Ramos (cell line): Measurements from ENCODE around the gene TBC1D14.
"Not testable (repeated sequence)": the region's sequence is repeated elsewhere in the genome, so short reads cannot be mapped to it uniquely, and the experiment has no call there.

Experiments
- in situ Hi-C: fragments of 300-500 bp; cut with MboI; formaldehyde crosslinking; loops from one replicate; pipeline ENCODE4 v1.14.3; 2022; ENCODE audit warnings: low sequenced_read_pairs; ENCODE audit not compliant: unreplicated experiment

The TBC1D14 gene

DNA sequence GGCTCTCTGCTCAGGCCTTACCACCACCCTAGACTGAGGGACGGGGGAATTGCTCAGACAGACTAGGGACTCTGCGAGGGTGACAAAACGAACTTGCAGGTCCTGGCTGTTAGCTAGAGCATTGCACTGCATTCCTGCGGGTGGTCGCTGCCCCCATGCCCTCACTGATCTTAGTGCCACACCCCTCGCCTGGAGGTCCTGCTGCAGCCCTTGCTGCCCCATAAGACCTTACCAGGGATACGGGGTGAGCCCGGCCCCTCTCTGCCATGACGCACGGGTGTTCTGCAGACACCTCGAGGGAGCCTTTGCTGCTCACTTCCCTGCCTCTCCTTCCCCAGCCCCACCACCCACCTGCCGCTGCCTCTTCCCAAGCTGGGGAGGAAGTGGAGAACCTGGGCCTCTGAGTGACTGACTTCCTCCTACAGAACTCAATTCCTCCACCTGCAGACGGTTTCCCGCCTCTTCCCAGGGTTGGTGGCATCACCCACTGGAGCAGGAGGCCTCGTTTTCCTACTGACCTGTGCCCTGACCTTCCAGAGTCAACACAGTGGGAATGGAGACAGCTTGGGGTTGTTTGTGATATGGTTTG is 19.8 kb upstream of the TBC1D14 start:
- in situ Hi-C loops: no loop called here

DNA sequence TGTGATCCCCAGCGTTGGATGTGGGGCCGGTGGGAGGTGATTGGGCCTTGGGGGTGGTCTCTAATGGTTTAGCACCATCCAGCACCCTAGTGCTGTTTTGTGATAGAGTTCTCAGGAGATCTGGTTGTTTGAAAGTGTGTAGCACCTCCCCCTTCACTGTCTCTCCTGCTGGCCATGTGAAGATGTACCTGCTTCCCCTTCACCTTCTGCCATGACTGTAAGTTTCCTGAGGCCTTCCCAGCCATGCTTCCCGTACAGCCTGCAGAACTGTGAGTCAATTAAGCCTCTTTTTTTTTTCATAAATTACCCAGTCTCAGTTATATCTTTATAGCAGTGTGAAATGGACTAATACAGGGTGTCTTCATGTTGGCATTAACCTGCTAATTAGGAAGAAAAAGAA is 19.3 kb upstream of the TBC1D14 start:
- in situ Hi-C loops: no loop called here

DNA sequence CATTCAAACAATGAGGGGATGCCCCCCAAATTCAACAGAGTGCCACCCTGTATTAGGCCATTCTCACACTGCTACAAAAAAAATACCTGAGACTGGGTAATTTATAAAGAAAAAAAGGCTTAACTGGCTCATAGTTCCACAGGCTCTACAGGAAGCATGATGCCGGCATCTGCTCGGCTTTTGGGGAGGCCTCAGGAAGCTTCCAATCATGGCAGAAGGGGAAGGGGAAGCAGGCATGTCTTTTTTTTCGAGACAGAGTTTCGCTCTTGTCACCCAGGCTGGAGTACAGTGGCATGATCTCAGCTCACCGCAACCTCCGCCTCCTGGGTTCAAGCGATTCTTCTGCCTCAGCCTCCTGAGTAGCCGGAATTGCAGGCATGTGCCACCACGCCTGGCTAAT is 18.7 kb upstream of the TBC1D14 start:
- in situ Hi-C loops: not testable (repeated sequence)

DNA sequence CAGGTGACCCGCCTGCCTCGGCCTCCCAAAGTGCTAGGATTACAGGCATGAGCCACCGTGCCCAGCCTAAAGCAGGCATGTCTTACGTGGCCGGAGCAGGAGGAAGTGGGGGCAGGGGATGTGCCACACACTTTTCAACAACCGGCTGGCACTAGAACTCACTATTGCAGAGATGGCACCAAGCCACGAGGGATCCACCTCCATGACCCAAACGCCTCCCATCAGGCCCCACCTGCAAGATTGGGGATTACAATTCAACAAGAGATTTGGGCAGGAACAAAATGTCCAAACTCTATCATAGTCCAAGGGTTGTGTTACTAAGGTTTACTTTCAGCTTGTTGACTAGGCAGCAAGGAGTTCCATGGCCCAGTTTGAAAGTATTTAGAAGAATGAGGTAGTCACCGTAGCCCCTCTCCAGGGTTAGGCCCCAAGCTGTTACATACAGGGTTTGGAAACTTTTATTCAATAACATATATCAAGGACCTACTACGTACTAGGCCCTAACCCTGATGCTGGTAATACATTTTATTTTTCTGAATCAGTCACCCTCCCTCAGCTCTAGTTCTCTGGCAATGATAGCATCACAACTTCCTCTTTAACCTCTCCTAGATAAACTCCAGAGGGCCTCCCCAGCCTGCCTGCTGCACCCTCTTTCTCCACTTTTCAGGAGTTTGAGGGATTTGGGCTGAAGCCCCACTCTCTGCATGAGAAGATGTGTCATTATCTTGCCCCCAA is 18.0 kb upstream of the TBC1D14 start:
- in situ Hi-C loops: no loop called here

DNA sequence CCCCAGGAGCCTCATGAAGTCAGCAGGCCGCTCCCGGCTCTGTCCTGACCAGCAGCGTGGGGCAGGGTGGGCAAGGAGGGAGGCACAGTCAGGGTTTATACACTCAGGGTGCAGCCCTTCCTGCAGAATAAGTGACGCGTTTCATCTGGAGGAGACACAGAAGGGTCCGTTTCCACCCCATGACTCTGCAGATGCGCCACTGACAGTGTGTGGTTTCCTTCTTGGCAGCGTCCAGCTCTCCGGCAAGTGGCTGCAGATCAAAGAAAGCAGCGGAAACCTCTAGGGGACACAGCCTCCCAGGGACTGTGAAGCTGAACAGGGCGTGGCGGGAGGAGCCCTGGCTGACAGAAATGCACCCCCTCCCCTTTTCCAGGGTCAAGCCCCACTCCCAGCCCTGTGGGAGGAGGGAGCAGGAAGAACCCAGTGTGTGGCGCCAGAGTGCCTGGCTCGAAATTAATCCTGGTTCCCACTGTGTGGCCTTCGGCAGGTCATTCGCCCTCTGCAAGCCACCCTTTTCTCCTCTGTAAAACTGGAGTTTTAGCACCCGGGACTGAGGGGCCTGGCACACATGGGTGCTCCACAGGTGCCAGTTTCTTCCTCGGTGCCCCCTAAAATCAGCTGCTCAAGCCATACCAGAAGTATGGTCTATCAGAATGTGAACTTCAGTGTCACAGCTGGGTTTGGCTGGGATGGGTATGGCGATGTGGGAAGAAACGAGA is 17.3 kb upstream of the TBC1D14 start:
- in situ Hi-C loops: no loop called here

DNA sequence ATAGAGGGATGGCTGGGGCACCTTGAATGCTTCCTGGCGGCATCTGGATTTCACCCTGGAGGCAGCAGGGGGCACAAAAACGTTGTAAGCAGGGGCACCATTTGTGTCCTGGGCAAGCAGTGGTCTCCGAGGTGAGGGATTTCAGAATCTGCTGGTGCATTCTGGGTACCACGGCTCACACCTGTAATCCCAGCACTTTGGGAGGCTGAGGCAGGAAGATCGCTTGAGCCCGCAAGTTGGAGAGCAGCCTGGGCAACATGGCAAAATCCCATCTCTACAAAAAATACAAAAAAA is 16.8 kb upstream of the TBC1D14 start:
- in situ Hi-C loops: no loop called here

DNA sequence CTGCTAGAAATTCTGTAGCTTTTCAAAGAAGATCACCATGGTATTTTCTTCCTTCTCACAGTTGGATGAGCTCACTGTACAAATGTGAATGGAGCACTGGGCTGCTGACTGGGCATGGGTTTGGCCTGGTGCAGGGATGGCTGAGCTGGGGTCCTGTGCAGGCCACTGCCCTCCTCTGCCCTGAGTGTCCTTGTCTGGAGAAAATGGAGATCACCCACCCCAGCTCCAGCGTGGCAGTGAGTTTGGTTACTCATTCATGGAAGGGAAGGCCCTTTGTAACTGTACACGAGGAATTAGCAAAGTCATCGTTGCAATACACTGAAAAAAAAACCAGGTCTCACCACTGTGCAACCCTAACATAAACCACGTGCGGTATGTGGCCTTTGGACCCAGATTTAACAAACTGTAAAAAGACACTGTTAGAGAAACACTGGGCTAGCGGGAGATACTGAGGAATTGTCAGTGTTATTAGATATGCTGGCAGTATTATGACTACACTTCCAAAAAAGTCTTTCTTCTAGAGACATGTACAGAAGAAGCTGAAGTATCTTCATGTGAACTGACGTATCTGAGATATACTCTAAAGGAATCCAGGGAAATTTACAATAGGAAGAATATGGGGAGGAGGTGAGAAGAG is 16.1 kb upstream of the TBC1D14 start:
- in situ Hi-C loops: no loop called here

DNA sequence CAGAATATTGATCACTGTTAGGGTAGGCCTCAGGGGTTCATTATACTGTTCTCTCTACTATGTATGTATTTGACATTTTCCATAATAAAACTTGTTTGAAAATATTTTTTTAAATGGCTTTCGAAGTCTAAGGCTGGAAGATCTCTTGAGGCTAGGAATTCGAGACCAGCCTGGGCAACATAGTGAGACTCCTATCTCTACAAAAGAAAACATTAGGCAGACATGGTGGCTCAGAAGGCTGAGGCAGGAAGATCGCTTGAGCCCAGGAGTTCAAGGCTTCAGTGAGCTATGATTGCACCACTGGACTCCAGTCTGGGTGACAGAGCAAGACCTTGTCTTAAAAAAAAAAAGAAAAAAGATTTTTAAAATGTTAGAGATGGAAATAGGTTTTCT is 15.5 kb upstream of the TBC1D14 start:
- in situ Hi-C loops: no loop called here

DNA sequence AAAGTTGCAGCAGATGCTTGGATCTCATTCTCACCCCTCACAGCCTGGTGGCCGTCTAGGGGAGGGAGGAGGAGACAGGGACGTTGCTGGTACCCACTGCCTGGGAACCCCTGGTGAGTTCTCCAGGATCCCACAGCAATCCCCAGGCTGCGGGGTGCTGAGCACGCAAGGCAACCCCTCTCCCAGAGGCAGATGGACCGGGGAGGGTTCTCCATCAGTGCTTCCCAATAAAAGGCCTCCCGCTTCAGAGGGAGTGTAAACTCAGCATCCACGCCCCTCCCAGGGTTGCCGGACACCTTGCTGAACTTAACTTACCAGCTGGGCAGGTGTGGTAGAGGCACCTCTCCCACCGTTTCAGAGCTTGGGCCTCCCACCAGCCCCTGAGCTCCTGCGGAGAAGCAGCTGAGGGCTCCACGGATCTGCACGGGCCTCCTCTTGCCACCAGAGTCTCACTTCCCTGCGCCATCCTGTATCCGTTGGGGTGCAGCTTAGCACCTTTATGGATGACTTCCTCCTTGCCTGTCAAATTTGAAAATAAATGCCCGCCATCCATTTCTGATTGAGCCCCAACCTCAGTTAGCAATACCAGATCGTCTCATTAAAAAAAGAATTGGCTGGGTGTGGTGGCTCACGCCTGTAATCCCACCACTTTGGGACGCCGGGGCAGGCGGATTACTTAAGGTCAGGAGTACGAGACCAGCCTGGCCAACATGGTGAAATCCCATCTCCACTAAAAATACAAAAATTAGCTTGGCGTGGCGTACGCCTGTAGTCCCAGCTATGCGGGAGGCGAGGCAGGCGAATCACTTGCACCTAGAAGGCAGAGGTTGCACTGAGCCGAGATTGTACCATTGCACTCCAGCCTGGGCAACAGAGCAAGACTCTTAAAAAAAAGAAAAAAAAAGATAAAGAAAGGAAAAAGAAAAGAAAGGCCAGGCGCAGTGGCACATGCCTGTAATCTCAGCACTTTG is 14.8 kb upstream of the TBC1D14 start:
- in situ Hi-C loops: no loop called here

DNA sequence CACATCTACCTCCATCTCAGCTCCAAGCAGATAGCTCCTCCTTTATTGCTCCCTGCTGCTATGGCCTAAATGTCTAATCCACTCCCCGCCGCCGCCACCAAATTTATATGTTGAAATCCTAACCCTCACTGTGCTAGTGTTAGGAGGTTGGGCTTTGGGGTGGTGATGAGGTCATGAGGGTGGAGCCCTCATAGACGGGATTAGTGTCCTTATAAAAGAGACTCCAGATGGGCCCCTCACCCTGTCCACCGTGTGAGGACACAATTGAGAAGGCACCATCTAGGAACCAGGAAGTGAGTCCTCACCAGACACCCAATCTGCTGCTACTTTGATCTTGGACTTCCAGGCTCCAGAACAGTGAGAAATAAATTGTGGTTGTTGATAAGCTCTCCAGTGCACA is 13.6 kb upstream of the TBC1D14 start:
- in situ Hi-C loops: no loop called here

DNA sequence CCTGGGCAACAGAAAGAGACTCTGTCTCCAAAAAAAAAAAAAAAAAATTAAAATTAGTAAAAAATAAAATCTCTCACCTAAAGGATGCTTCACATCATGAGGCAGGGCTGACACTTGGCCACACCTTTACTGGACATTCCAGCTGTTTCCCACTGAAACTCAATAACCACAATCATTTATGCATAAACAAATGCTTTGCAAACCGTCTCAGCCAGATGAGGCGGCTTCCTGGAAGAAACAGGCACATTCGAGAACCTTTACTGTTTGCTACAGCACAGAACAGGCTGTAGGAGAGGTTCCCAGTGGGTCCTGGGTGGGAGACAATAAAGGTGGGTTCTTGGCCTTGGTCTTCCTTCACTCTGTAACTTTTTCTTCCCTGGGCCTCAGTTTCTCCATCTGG is 10.9 kb upstream of the TBC1D14 start:
- in situ Hi-C loops: no loop called here

DNA sequence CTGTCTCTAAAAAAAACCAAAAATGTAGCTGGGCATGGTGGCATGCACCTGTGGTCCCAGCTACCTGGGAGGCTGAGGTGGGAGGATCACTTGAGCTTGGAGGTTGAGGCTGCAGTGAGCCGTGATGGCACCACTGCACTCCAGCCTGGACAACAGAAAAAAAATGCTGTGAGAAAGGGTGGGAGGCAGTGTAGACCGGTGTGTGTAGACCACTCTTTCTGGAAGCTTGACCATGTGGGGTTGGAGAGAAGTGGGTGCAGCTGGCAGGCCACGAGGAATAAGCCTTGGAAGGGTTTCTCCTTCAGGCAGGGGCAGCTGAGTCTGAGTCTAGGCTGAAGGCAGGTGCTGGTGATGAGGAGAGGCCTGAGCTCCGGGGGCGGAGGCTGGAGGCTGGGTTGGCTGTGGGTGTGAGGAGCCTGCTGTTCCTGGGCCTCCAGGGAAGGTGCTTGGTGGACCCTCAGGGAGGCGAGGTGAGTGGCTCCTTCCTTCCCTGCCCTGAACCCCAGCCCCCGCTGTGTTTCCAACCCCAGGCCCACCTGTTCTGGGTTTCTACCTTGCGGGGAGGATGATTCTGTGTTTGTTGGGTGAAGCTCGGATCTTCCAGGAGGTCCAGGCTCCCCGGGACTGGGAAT is 9.3 kb upstream of the TBC1D14 start:
- in situ Hi-C loops: loop anchor here (5.0 kb wide), 1 partner anchor 172 kb away; no protein-coding TSS in a partner anchor

DNA sequence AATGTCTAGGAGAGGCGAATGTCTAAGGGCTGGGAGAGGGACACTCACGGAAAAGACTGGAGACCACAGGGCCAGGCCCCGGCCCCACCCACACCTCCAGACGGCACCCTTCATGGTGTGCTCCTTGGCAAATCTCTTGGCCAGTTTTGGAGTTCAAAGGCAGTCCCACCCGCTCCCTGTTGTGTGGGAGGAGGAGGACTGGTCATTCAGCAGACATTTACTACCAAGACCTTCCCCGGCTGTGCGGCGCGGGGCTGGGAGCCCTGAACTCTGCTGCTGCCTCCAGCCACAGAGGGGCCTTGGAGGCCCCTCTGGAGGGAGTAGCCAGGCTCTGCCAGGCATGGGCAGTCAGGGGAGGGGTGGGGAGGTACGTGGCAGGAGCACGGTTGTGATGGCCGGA is 8.7 kb upstream of the TBC1D14 start:
- in situ Hi-C loops: loop anchor here (5.0 kb wide), 1 partner anchor 171 kb away; no protein-coding TSS in a partner anchor

DNA sequence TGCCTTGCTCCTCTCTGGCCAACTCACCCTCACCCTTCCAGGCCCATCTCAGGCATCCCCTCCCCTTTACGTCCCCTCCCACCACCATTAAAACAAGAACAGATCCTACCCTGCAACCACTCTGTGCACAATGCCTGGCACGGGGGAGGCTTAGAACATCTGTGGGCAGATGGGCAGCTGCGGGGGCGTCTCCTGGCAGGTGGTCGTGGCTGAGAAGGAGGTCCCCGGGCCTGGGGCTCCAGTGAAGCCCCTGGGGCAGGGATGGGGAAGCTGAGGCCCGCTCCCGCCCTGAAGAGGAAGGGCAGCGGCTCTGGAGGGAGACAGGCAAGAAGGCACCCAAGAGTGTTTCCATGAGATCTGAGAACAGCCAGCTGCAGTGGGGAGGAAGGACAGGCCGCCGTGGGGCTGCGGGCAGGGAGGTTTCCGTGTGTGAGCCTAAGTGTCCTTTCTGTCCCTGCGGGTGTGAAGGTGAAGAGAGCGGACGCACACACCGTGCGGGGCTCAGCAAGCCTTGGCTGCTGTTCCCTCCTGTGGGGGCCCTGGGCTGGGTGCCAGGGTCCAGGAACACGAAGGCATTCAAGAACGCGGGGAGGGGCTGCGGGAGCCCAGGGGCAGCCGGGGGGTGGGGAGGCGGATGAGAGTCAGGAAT is 7.8 kb upstream of the TBC1D14 start:
- in situ Hi-C loops: loop anchor here (5.0 kb wide), 1 partner anchor 171 kb away; no protein-coding TSS in a partner anchor

DNA sequence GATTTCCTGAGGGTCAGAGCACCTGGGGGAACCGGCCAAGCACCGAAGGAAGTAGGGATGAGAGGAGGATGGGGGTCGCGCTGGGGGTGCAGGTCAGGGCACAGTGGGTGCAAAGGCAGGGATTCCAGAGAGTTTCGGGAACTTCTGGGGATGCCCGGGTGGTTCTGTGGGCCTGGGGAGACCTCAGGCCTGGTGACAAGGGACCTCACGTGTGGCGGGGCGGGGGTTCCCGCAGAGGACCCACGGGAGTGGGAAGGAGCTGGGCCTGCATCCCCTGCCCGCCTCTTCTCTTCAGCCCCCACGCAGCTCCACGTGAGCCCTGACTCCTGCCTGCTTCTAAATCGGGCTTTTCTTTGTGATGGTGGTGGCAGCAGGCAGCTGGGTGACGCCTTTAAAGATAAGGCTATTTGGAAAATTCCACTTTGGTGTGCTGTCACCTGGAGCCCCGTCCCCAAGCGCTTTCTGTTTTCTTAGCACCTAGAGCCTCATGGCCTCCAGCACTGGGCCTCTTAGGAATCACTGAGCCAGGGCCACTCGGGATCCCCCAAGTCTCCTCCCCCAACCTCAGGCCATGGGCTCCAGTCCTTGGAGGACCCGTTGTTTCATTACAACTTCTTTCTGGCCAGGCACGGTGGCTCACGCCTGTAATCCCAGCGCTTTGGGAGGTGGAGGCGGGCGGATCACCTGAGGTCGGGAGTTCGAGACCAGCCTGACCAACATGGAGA is 7.1 kb upstream of the TBC1D14 start:
- in situ Hi-C loops: loop anchor here (5.0 kb wide), 1 partner anchor 170 kb away; no protein-coding TSS in a partner anchor

DNA sequence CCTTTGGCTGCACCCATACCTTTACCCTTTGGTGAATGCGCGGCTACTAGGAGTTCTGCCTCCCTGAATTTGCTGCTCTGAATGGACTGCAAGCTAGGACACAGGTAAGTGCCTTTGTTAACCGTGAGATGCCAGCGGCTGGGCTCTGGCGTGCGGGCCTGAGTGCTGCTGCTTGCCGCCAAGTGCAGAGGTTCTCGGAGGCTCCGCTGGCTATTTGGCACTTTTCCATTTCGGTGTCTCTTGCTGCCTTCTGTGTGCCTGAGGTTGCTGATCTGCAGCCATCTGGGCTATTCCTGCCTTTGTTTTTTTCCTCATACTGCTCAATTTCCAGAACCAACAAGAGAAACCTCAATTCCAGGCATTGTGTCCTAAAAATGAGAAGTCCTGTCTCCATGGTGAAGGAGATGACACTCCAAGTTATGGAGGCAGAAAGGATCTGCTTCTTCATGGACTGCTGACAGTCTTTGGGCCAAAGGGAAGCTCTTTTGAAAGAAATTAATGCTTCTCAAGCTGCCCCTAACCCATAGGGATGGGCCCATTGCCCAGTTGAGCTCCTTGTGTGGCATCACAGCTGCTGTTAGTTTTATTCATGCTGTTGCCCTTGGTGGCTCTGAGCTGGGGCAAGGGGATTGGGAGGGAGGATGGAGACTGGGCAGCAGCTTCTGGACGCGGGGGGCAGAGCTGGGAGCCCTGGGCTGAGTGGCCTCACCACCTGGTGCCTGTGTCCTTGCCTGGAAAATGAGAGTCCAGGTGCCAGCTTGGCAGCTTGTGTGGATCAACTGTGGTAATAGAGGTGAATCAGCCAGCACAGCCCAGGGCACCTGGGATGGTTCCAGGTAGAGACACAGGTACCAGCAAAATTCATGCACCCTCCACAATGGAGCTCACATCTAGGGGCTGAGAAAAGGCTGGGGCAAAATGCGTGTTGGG is 3.8 kb upstream of the TBC1D14 start:
- in situ Hi-C loops: no loop called here

DNA sequence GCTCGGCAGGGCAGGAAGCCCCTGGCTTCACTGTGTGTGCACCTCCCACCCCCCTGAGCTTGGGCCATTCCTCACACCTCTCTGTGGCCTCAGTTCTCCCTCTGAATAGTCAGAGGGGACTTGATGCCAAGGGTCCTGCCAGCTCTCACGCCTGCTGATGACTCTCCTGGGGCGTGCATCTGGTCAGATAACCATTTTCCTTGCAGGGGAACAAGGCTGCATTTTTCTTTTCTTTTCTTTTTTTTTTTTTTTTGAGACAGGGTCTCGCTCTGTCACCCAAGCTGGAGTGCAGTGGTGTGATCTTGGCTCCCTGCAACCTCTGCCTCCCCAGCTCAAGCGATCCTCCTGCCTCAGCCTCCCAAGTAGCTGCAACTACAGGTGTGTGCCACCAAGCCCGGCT is 3.1 kb upstream of the TBC1D14 start:
- in situ Hi-C loops: not testable (repeated sequence)
